Epidermal melanocyte (primary cell): ENCODE results near the gene PTPRG.

Experiments
- DNase-seq: peaks from one replicate; pipeline ENCODE4 v3.0.0; 2011; ENCODE audit warnings: low spot score; ENCODE audit not compliant: insufficient read length

Gene PTPRG

GRCh38 chr3:61857297-61857696 is 295.9 kb downstream of the PTPRG start:
- DNase-seq, result no peak

DNA sequence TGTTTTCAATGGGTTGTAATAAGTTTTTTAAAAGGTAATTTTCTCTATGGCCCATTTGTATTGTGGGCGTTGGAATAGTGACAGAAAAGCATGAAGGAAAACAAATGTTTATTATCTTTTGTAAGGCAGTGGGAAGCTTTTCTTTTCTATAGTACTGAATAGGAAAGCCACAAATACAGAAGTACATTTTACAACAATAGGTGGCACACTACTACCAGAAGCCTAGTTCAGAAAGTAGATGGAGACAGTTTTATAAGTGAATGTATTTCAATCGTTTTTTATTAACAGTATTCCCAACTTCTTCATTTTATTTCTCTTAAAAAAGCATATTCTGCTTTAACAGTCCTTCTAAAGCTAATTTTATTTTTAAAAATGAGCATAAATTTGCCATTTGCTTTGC is 296.7 kb downstream of the PTPRG start:
- no peak for DNase-seq

GRCh38 chr3:61861410-61861809 is 300.0 kb downstream of the PTPRG start:
- no peak for DNase-seq

GRCh38 chr3:61862614-61863289 is 301.4 kb downstream of the PTPRG start:
- no peak for DNase-seq

GRCh38 chr3:61863579-61863978 is 302.2 kb downstream of the PTPRG start:
- no peak for DNase-seq

GRCh38 chr3:61864886-61865285 is 303.5 kb downstream of the PTPRG start:
- no peak for DNase-seq

GRCh38 chr3:61865466-61866152 is 304.2 kb downstream of the PTPRG start:
- no peak for DNase-seq

GRCh38 chr3:61866153-61866542 is 304.8 kb downstream of the PTPRG start:
- DNase-seq, result no peak

DNA sequence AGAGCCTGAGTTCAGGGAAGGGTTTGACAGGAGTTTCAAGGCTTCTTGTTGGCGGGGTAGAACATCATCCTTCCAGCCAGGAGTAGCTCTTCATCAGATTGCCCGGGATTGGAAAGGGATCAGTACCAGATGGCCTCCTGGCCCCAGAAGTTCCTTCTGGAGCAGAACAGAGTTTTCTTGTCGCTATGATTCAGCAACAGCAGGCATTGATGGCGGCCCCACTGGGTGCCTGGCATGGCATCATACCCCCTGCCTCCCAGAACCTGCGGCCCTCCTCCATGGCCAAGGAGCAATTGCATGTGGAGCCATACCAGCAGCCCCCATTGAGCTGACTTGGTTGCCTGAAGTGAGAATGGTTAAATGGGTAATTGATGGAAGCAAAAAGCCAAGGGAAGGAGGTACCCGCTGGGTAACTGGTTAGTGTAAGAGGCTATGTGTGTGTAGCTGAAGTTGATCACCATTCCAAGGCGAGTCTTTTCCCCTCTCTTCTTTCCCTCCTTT is 305.6 kb downstream of the PTPRG start:
- no peak for DNase-seq

DNA sequence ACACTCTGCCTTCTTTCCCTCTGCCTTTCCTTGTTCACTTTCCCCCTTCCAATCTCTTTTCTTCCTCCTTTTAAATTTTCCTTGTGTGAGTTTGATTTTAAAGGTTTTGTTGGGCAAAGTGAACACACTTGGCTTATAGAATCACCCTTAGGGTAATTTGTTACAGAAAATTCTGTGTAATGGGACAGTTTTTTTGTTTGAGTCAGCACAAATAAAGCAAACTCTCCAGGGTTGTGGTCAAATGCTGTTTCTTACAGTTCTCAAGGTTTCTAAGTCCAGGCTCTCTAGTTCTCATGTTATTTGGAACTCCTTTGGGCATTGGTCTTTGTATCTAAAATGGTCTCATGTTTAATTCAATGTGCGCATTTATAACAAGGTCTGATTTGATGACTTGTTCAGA is 307.1 kb downstream of the PTPRG start:
- DNase-seq, result no peak

GRCh38 chr3:61869371-61869770 is 308.0 kb downstream of the PTPRG start:
- no peak for DNase-seq

DNA sequence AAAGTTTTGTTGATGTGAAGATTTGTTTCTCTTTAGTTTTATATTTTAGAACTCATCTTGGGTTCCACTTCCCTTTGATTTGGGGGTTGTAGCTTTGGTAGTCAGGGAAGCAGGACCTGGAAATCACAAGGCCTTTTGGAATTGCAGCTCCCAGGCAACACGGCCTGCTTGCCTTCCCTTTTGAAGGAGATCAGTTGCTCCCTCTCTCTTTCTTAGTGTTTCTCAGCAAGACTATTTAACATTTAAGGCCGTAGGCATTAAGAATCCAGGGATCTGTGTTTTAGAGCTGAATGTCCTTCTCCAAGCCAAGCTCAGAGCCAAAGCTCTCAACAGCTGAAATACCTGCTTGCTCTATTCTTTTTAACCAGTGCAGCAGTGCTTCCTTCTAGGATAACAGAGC is 310.3 kb downstream of the PTPRG start:
- no peak for DNase-seq

DNA sequence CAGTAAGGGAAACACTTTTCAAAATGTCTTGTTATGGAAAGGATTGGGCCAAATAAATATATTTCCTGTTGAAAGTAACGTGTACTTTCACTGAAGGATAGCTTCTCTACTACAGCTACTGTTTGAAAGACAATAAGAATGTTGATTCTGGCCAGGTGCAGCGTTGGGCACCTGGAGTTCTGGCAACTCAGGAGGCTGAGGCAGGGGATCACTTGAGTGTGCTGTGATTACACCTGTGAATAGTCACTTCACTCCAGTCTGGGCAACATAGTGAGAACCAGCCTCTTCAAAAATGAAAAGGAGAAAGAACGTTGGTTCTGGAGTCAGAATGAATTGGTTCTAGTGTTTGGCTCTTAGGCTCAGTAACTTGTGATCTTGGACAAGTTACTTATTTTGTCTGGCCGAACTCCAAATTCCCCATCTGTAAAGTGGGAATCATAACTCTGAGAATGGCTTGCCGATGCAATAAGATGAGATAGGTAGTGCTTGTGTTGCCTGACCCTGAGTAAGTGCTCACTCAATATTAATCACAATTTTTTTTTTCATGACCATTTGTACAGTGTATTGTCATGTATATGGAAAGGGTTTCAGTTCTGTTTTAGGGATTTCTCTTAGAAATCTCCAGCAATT is 310.8 kb downstream of the PTPRG start:
- no peak for DNase-seq

GRCh38 chr3:61875046-61875844 is 313.9 kb downstream of the PTPRG start:
- DNase-seq, result no peak

- DNase-seq, result no peak
Measured at GRCh38 chr3:61875976-61876671, 314.8 kb downstream of the PTPRG start.

- no peak for DNase-seq
Measured at GRCh38 chr3:61876797-61877196, 315.4 kb downstream of the PTPRG start.

DNA sequence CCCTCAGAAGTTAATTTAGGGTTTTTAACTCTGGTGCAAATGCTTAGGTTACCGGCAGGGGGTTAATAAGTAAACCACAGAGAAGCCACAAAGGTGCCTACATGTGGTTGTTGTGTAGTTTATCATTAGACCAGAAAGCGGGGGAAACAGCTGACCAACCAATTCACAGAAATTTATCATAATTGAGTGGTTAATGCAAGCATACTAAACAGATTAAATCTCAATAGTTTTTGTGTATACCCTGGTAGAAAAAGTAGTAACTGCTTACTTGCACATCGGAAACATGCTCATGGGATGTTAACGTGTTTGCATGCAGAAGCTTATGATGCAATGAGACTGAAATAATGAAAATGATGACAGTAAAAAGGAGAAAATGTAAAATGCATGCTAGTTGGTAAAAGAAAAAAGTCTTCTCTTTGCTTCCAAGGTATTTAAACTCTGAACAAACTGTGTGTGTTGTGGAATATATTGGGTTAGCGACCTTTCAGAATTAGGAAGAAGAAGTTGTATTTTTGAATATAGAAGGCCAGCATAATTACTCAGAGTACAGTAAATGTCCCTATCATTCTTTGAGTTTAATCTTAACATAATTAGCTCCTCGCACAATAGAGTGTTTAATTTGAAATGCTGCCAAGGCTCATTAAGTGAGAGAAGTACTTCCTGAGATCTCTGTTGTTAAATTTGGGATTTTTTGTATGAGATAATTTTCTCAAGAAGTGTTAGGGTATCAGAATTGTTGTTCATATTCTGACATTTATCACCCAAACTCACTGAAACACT is 316.2 kb downstream of the PTPRG start:
- no peak for DNase-seq

- DNase-seq, result no peak
Measured at GRCh38 chr3:61882253-61882652, 320.9 kb downstream of the PTPRG start.

DNA sequence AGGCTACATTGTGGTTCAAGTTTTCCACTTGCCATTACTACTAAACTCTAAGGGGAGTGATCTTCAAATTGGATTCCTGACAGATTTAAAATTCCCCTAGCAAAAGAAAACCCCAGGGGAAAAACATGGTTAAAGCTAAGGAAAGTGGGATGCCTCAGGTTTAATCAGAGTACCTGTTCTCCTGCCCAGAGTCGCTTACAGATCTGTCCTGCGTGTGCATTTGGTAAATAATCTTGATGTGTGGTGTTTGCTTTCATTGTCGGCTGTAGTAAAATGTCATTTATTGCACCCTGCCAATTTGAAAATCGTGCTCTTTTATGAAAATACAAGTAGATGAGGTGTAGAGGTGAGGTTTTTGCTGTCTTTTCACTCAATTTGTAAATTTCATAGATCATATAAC is 323.4 kb downstream of the PTPRG start:
- DNase-seq, result no peak

GRCh38 chr3:61885414-61885813 is 324.0 kb downstream of the PTPRG start:
- DNase-seq, result no peak
